GM19463 (cell line): ENCODE results near the gene PEX16.

Source experiments
- ATAC-seq: cut with Tn5 transposase; IDR thresholded peaks from one replicate; pipeline ENCODE4 v1.9.1; 2021; ENCODE audit warnings: mild to moderate bottlenecking, moderate library complexity; ENCODE audit not compliant: unreplicated experiment

PEX16 gene

DNA sequence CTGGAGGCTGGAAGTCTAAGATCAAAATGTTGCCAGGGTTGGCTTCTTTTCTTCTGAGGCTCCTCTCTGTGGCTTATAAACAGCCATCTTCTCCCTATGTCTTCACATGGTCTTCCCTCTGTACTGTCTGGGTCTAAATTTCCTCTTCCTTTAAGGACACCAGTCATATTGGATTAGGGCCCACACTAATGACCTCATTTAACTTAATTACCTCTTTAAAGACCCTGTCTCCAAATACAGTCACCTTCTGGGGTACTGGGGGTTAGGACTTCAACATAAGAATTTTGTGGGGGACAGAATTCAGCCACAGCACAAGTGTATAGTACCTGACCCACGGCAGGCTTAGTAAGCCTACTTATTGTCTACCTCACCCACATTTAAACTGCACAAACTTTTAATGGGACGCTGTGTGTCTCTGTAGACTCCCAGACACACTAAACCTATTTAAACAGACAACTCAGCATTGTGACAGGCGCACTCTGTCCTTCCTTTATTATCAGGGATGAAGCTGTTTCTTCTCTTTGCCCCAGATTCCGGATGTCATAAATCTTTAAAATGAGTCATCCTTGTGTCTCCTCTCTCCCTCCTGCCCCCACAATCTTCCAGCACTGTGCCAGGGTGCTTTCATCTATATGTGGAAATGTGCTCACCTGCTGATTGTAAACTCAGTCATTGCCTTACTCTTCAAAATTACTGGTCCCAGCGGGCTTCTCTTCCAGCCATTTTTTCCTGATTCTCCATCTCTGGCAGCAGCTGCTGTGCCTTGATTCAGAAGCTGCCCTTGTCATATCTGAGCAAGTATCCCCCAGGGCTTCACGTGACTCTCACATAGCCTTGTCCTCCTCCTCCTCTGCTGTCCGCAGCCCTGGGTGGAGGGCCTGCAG lies 37.6 kb downstream of the PEX16 start:
- no peak for ATAC-seq

DNA sequence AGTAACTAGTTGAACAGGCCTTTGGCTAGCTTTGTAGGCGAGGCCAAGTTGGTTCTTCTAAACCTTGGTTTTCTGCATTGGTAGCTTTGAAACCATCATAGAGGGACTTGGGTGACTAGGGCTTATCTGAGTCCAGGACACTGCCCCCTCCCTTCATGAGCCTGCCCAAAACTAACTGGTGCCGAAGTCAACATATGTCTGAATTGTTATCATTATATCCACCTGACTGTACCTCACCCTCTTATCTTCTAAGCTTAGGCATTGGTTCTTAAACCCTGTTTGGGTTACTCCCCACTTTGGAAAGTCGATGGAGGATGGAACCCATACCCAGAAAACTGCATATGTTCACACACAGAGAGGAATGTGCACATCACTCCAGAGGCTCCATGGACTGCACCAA lies 39.8 kb downstream of the PEX16 start:
- ATAC-seq: no peak

DNA sequence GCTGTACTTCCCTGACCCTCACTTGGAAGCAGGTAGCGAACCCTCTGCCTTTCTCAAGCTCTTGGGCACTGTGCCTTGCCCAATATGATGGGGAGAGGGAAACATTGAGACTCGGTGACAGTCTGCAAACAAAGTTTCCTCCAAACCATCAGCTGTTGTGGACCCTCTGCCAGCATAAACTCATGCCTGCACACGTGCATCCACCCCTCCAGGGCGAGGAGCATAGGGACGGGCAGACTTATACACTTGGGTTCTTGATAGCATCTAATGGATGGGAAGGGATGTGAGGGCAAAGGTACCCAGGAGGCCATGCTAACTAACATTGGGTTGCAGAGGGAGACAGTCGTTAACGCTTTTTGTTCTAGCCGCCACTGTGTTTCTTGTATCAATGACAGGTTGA lies 40.5 kb downstream of the PEX16 start:
- ATAC-seq: no peak

DNA sequence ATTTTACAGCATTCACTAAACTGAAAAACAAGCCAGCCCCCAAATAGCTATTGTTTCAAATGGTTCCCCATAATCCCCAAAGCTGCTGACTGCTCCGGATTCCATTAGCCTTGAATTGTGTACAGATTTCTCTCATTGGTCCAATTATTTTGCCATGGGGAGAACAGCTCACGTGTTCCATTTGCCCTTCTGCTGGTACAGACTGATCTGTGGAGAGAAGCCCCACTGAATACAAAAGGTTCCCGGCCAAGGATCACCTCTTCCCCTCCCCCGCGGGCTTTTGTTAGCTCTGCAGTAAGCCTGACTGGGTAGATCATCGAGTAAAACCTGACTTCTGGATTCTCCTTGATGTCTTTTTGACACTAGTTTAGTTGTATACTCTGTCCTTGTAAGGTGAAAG lies 41.3 kb downstream of the PEX16 start:
- ATAC-seq: no peak

DNA sequence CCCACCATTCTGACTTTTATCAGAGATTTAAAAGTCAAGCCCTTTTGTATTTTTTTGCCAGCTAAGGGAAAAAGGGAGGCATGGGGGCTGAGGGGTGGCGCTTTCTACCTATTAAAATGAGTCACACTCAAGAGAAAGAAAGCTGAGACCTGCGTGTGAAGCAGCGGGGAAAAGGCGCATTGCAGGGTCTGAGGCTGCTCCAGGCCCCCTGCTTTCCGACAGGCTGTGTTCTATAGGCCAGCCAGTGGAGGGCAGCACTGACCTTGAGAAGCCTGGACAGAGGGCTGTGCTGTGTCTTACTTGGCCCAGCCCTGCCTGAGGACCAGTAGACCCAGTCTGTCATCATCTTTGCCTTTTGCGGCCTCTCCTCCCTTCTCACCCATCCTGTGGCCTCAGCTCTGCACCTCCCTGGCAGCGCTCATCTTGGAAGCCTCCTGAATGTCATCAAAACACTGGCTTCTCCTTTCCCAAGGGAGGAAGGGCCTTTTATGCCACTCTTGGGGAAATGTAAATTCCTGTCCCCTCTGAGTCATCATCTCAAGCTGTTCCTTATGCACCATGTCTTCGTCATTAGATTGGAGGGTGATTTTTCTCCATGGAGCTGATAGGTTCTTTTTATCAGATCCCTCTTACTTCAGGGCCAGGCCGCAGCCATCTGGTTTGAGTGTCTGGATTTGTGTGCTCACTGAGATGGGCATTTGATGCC lies 44.9 kb downstream of the PEX16 start:
- ATAC-seq: no peak

DNA sequence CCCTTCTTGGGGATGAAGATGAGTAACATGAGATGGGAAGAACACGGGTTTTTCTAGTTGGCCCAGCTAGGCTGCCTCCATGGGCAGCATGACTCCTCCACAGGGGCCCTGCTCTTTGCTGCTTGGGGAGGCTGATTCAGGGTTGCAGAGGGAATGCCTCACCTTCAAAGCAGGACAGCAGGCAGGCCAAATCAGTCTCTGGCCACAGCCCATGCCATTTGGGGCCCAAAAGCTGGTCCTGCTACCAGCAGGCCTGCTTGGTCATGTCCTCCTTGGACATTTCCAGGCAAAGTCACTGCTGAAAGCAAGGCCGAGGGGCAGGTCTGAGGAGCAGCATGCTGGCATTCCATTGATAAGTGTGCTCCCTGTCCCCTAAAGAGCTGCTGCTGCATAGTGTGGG lies 46.0 kb downstream of the PEX16 start:
- no peak for ATAC-seq

DNA sequence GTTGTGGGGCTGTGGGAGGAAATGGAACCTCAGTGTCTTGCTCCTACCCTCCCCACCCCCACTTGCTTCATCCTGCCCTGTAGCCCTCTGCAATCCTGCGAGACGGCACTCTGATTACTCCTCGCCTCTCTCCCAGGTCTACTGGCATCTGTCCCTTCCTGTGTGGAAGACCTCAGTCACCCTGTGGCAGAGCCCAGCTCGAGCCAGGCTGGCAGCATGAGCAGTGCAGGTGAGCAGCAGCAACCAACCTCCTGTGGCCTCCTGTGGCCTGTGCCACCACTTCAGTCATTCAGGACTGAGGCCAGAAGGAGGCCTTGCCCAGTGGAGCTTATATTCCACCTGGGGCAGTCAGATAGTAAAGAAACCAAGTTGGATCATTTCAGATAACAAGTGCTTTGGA lies 47.0 kb downstream of the PEX16 start:
- ATAC-seq: no peak

DNA sequence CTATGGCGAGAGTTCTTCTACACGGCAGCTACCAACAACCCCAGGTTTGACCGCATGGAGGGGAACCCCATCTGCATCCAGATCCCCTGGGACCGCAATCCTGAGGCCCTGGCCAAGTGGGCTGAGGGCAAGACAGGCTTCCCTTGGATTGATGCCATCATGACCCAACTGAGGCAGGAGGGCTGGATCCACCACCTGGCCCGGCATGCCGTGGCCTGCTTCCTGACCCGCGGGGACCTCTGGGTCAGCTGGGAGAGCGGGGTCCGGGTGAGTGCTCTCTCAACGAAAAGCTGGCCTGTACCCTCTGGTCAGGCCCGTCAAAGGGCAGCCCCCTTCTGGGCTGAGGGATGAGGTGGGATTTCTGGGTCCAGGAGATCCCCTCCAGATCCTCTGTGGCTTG lies 48.1 kb downstream of the PEX16 start:
- ATAC-seq: no peak

DNA sequence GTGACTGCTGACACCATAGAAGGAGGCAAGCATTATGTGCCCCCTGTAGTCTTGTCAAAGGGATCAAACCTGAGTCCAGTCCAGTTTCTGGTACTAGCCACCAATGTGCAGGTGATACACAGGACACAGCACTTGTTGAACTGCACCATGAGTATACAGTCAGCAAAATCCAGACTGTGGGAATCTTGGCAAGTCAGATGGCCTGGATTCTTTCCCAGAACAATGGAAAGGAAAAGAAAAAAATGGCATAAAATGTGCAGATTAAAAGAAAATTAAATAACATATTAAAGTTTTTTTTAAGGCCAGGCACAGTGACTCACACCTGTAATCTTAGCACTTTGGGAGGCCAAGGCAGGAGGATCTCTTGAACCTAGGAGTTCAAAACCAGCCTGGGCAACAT lies 53.6 kb downstream of the PEX16 start:
- ATAC-seq: no peak

DNA sequence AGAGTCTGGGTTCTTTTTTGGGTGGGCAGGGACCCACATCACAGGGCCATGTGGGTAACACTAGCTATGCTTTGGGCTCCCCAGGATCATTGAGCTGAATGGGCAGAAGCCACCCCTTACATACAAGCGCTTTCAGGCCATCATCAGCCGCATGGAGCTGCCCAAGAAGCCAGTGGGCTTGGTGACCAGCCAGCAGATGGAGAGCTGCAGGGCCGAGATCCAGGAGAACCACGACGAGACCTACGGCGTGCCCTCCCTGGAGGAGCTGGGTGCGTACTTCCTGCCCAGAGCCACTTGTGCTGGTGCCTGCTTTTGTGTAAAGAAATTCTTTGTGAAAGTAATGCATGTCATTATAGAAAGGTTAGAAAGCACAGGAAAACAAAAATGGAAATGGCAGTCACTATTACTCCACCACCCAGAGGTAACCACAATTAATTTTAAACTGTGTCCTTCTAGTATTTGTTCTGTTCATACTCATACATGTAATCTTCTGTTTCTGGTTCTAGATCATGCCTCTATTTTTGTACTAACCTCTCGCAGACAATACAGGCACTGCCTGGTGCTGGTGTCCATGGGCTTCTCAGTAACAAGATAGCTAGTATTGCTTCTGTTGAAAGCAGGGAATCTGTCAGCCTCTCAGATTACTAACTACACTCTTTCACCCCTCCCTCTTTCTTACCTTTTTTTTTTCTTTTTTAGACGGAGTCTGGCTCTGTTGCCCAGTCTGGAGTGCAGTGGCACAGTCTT lies 56.7 kb downstream of the PEX16 start:
- no peak for ATAC-seq

DNA sequence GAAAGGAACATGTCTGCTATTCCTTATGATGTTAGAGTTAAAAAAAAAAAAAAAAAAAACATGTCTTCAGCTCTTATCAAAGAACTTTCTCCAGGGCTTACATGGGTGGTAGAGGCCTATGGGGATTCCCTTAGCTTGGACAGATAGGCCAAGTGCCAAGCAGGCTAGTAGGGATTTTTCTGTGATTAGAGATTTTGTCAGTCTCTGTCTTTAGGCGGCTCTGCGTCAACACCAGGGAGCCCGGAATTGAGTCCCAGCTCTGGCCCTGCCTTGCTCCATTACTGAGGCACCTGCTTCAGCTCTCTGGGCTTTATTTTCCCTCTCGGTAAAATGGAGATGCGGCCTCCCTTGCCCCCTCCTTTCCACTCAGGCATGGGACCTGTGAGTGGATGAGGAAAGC lies 57.3 kb downstream of the PEX16 start:
- ATAC-seq: no peak
